ENCODE data around the gene RPUSD4.

The RPUSD4 gene

DNA sequence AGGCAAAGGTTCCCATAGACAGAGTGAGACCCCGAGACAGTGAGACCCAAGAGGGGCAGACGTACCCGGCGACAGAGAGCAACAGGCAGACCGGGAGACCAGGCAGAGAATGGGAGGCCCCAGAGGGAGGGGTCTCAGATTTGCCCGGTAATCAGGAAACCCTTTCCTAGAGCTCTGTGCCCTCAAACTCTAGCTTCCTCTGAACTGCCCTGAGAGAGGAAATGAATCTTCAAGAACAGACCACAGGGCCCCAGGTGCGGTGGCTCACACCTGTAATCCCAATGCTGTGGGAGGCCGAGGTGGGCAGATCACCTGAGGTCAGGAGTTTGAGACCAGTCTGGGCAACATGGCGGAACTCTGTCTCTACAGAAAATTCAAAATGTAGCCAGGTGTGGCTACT lies 47.7 kb downstream of the RPUSD4 start:
- H3K36me3 ChIP-seq (ENCODE audit: control insufficient read depth, low read length) = no peaks in the 10 kb centered on the region
- no peaks in the 10 kb centered on the region for H3K79me2 ChIP-seq (ENCODE audit: control insufficient read depth, low read length)
- TF ChIP-seq EZH2phosphoT487 (IDR thresholded peaks at IDR 0.05; ENCODE audit: borderline replicate concordance, low read length) = no peak
- TF ChIP-seq, protein P1, sequence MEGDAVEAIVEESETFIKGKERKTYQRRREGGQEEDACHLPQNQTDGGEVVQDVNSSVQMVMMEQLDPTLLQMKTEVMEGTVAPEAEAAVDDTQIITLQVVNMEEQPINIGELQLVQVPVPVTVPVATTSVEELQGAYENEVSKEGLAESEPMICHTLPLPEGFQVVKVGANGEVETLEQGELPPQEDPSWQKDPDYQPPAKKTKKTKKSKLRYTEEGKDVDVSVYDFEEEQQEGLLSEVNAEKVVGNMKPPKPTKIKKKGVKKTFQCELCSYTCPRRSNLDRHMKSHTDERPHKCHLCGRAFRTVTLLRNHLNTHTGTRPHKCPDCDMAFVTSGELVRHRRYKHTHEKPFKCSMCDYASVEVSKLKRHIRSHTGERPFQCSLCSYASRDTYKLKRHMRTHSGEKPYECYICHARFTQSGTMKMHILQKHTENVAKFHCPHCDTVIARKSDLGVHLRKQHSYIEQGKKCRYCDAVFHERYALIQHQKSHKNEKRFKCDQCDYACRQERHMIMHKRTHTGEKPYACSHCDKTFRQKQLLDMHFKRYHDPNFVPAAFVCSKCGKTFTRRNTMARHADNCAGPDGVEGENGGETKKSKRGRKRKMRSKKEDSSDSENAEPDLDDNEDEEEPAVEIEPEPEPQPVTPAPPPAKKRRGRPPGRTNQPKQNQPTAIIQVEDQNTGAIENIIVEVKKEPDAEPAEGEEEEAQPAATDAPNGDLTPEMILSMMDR (IDR thresholded peaks at IDR 0.05; ENCODE audit: low read depth, low read length, poor library complexity, severe bottlenecking) = no peak
- no peaks in the 10 kb centered on the region; the same call in 1 of the 2 replicates for H4K20me1 ChIP-seq (ENCODE audit: control insufficient read depth, insufficient read depth, low read depth, low read length)
- no peaks in the 10 kb centered on the region for H3K9me2 ChIP-seq (replicated peaks; ENCODE audit: control insufficient read depth, low read length)
- H3K4me2 ChIP-seq (ENCODE audit: low read length) = no peak overlapping the region
- no peak overlapping the region for H3K4me3 ChIP-seq (ENCODE audit: low read length)
- no peaks in the 10 kb centered on the region for H3F3A ChIP-seq (ENCODE audit: control insufficient read depth, insufficient read depth)
- peaks cover 38% of the 10 kb centered on the region for H3K27me3 ChIP-seq (ENCODE audit: control insufficient read depth, low read length)
- H3K4me1 ChIP-seq (ENCODE audit: control insufficient read depth, low read length) = peaks cover 9% of the 10 kb centered on the region
- no peak overlapping the region for H3K27ac ChIP-seq (ENCODE audit: low read depth, low read length)
- no peaks in the 10 kb centered on the region for H3K9me3 ChIP-seq (ENCODE audit: control insufficient read depth, insufficient read depth, low read length)

DNA sequence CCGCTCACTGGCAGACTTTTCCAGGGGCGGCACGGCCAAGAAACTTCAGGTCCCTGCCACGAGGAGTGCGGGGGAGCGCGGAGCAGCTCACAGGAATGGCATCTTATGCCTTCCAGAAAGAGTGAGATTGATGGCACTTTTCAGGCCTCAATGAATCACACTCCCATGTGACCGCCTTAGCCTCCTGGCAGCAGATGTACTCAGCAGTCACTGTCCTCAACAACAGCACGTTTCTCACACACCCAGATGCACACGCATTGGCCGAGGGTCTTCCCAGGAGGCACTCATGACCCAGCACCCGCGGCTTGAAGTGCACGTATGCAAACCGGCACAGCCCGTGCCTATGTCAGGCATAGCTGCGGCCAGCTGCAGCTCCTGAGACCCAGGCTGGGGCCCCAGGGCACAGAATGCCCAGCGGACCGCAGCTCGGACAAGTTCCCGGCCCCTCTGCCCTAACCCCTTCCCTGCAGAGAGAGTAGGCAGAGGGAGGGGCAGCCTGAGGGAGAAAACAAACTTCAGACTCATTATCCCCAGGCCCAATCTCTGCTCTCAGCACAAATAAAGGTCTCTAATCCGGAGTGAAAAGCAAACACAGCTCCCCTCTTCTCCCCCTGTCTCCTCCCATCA lies 48.3 kb downstream of the RPUSD4 start:
- TF ChIP-seq, protein P1 (IDR thresholded peaks at IDR 0.05; ENCODE audit: low read depth, low read length, poor library complexity, severe bottlenecking) = no peak

DNA sequence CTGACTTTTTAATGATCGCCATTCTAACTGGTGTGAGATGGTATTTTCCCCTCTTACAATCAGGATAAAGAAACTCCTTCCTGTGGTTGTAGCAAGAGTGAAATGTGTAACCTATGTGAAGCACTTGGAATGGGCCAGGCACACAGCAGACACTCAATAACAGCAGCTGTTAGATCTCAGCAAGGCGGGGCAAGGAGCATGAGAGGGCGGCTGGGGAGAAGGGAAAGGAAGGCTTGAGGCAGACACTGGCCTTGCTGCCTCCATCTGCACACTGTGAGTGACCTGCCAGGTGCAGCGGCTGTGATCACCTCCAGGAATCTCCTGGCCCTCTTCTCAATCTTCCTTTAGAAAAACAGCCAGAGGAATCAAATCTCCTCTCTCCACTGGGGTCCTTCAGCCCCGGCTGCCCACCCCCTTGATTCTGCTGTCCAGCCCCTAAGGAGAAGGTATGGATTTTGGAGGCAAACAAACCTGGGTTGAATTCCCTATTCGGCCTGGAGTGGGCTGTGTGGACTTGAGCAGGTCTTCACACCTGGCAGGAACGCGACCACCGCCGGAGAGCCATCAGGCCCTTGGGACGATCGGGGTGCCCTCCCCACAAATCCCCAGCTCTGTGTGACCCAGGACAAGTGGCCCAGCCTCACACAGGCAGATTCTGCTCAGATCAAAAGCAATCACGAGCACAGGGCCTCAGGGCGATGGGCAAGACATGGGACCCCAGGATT lies 49.0 kb downstream of the RPUSD4 start:
- H3F3A ChIP-seq (ENCODE audit: control insufficient read depth, insufficient read depth) = no peaks in the 10 kb centered on the region
- TF ChIP-seq EZH2phosphoT487 (IDR thresholded peaks at IDR 0.05; ENCODE audit: borderline replicate concordance, low read length) = no peak
- TF ChIP-seq, protein P1 (IDR thresholded peaks at IDR 0.05; ENCODE audit: low read depth, low read length, poor library complexity, severe bottlenecking) = no peak
- no peak overlapping the region for H3K27ac ChIP-seq (ENCODE audit: low read depth, low read length)

More for the DNA sequence above, 48.3 kb downstream of the RPUSD4 start:
- peaks cover 9% of the 10 kb centered on the region for H3K4me1 ChIP-seq (ENCODE audit: control insufficient read depth, low read length)
- H4K20me1 ChIP-seq (ENCODE audit: control insufficient read depth, insufficient read depth, low read depth, low read length) = no peaks in the 10 kb centered on the region; the same call in 1 of the 2 replicates
- H3K9me3 ChIP-seq (ENCODE audit: control insufficient read depth, insufficient read depth, low read length) = no peaks in the 10 kb centered on the region
- no peaks in the 10 kb centered on the region for H3K79me2 ChIP-seq (ENCODE audit: control insufficient read depth, low read length)
- H3F3A ChIP-seq (ENCODE audit: control insufficient read depth, insufficient read depth) = no peaks in the 10 kb centered on the region
- H3K4me3 ChIP-seq (ENCODE audit: low read length) = no peak overlapping the region
- no peaks in the 10 kb centered on the region for H3K9me2 ChIP-seq (replicated peaks; ENCODE audit: control insufficient read depth, low read length)
- H3K27ac ChIP-seq (ENCODE audit: low read depth, low read length) = no peak overlapping the region
- H3K27me3 ChIP-seq (ENCODE audit: control insufficient read depth, low read length) = peaks cover 38% of the 10 kb centered on the region
- H3K4me2 ChIP-seq (ENCODE audit: low read length) = no peak overlapping the region
- no peaks in the 10 kb centered on the region for H3K36me3 ChIP-seq (ENCODE audit: control insufficient read depth, low read length)

More for the DNA sequence above, 49.0 kb downstream of the RPUSD4 start:
- Histone ChIP-seq H4K20me1 (ENCODE audit: control insufficient read depth, insufficient read depth, low read depth, low read length) (no peaks in the 10 kb centered on the region; the same call in 1 of the 2 replicates), H3K9me2 (replicated peaks; ENCODE audit: control insufficient read depth, low read length) (no peaks in the 10 kb centered on the region), H3K9me3 (ENCODE audit: control insufficient read depth, insufficient read depth, low read length) (no peaks in the 10 kb centered on the region), H3K4me3 (ENCODE audit: low read length) (no peak overlapping the region), H3K79me2 (ENCODE audit: control insufficient read depth, low read length) (no peaks in the 10 kb centered on the region), H3K36me3 (ENCODE audit: control insufficient read depth, low read length) (no peaks in the 10 kb centered on the region), H3K4me2 (ENCODE audit: low read length) (no peak overlapping the region), H3K27me3 (ENCODE audit: control insufficient read depth, low read length) (peaks cover 36% of the 10 kb centered on the region), H3K4me1 (ENCODE audit: control insufficient read depth, low read length) (peaks cover 9% of the 10 kb centered on the region)

All from DOHH2 (cell line).